A549 treated with CORT108297 at 1 μM for 4 hours (cell line): ENCODE results near the gene USP7. TPM values are rescaled to one million over a fixed set of nuclear protein-coding genes. Genes with fewer than 3 reads are reported as not detected.

Experiments
- total RNA-seq: library from RNA; stranded (reverse); fragments of 200-300 nt; extraction: Qiagen RNA extraction; gene quantifications from 5 replicates; pipeline ENCODE4 v1.2.3, GENCODE V29; 2022

USP7 gene
- 70.3 to 83.9 TPM (median 80.3 TPM) in 5 replicates for total RNA-seq

DNA sequence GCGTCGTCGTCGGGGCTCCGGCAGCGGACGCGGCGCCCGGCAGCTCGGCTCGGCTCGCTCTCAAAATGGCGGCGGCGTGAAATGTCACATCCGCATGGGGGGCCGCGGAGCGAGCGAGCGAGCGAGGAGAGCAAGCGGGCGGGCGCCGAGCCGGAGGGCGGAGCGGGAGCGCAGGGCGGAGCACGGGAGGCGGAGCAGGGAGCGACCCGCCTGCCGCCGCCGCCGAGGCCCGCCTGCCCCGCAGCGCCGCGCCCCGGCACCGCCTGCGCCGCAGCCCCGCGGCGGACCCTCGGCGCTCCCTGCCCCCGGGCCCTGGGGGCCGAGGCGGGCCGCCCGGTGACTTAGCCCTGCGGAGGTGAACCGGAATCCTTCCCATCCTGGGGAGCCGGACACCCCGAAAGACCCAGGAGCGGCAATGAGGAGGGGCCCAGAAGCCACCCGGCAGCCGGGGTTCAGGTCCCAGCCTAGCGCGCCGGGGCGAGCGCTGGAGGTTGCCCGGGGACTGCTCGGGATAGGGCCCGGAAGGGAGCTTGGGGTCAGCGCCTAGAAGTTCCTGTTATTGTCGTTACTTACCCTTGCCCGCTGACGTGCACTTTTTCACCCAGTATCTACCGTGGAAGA is at the start of gene USP7:
Gene USP7 (minus strand): TSS at position 86 of the 621 bp plus-strand sequence. CDS start 621 bp downstream, outside the sequence.

DNA sequence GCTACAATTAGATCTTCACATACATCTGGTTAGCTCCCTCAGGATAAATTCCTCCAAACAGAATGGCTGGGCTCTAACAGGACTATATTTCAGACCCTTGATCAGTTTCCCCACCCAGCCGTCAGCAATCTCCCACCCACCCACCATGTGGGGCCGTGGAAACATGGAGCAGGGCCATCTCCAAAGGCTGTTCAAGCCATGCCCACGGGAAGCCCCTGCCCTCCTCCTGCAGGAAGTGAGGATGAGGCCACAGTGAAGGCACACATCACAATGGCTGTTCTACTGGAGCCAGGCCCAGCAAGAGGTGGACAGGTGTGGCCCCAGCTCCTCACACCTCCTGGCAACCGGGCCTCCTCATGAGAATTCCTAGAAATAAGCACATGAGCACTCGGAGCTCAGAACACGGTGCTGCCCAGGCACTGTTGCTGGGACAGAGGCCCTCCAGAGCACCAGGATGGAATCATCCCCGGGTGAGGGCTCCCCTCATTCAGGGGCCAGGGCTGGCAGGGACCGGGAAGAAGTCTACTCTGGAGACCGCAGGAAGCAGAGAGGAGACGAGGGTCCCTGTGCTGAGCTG is 81.6 kb downstream of the USP7 start, which contains the start of gene LITAFD:
Gene LITAFD (plus strand): TSS at position 311 of the 577 bp plus-strand sequence. CDS start 2,005 bp downstream, outside the sequence.

DNA sequence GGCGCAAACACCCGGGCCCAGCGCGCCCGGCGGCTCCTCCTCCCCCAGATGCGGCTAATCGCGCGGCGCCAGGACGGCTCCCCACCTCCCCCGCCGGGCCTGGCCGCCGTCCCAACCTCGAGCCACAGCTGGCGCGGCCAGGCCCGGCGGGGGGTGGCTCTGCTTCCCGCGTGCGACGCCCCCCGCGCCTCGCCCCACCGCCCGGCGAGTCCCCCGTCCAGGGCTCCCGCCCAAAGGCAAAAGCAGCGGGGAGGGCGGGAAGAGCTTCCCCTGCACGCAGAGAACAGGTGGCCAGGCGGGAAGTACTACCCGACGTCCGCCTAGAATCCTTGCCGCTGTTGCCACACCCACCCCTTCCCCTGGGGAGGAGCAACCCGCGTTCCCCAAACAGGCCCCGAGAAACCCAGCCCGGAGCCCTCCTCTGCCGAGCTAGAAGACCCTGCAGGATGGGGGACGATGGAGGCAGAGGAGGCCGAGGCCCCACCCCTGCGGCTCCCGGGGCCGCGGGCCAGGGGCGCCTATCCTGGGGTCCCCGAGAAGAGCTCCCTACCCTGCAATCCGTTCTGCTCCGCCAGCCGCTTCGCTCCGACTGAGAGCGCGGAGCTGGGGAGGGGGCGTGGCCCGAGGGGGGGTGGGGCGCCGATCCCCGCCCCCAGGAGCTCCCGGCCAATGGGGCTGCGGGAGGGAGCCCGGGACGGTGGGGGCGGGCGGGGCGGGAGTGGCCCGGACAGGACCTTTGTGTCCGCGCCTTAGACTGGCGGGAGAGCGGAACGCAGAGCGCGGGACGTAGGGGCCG is 95.1 kb downstream of the USP7 start, which contains the start of gene CARHSP1:
Gene CARHSP1 (minus strand): TSS at position 591 of the 796 bp plus-strand sequence. CDS start 9,678 bp downstream, outside the sequence.

Other genes starting within 250 kb of the USP7 start
- gene TMEM186, start 166.3 kb downstream of the USP7 start, total RNA-seq: 13.6 to 15.0 TPM (median 14.4 TPM) in 5 replicates
- gene PMM2, start 166.1 kb downstream of the USP7 start, total RNA-seq: 90.3 to 103 TPM (median 92.6 TPM) in 5 replicates
- 124 to 157 TPM (median 150 TPM) in 5 replicates for gene CARHSP1, start 94.9 kb downstream of the USP7 start, total RNA-seq
- gene LITAFD, start 81.6 kb downstream of the USP7 start, total RNA-seq: not detected in 5 replicates
- 22.8 to 27.0 TPM (median 24.1 TPM) in 5 replicates for gene HAPSTR1, start 127.7 kb upstream of the USP7 start, total RNA-seq